GM21619 (cell line): ENCODE results near the gene GRSF1.
"Not testable (repeated sequence)": the region's sequence is repeated elsewhere in the genome, so short reads cannot be mapped to it uniquely, and the experiment has no call there.

Experiments
- ATAC-seq: cut with Tn5 transposase; IDR thresholded peaks from one replicate; pipeline ENCODE4 v1.9.1; 2021; ENCODE audit not compliant: unreplicated experiment

GRSF1 gene

DNA sequence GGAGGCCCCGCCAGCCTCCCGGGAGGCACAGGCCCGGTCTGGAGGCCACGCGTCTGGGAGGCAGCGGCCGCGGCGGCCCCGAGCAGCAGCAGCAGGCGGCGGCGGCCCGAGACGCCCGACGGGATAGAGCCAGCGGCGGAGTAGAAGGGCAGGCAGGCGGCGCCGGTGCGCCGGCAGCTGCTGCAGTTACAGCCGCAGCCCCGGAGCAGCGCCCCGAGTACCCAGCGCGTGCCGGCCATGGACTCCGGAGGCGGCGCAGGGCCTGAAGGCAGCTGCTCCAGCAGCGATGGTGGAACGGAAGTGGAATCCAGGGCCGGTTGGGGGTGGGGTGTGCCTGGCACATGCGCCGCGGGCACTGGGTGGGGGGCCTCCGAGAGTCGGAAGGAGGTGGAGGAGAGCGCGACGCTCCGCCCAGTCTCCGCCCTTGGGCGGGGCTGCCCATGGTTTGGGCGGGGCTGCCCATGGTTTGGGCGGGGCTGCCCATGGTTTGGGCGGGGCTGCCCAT is at the start of gene GRSF1:
Gene GRSF1 (minus strand): TSS at position 302 of the 505 bp plus-strand sequence. CDS start 63 bp downstream, at position 239.
- ATAC-seq = peak; percentile 60

DNA sequence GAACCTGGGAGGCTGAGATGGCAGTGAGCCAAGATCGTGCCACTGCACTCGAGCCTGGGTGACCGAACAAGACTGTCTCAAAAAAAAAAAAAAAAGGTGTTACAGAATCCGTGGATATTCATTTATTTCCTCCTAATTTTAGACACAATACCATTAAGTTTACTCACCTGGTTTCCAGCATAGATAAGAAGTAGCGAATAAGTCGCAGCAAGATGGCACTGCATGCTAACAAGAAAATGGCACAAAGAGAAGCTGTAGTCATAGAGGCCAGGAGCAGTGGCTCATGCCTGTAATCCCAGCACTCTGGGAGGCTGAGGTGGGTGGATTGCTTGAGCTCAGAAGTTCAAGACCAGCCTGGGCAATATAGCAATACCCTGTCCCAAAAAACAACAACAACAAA is 45.5 kb upstream of the GRSF1 start:
- ATAC-seq = no peak

- ATAC-seq = no peak
Measured at GRCh38 chr4:70880739-70881138, 41.0 kb upstream of the GRSF1 start.

DNA sequence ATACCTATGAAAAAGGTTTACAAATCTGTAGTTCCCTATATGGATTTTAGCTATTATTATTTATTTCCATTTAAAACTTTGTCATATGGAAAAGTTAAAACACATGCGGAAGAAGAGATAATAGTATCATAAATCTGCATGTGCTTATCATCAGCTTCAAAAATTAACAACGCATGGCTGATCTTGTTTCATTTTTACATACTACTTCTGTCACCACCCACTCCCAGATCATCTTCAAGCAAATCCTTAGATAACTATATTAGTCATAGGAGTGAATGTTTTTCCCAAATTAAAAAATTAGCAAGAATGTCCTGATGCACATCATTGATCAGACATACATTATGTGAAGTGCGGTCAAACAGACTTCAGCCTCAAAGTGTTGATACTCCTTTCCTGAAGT is 37.9 kb upstream of the GRSF1 start:
- no peak for ATAC-seq

DNA sequence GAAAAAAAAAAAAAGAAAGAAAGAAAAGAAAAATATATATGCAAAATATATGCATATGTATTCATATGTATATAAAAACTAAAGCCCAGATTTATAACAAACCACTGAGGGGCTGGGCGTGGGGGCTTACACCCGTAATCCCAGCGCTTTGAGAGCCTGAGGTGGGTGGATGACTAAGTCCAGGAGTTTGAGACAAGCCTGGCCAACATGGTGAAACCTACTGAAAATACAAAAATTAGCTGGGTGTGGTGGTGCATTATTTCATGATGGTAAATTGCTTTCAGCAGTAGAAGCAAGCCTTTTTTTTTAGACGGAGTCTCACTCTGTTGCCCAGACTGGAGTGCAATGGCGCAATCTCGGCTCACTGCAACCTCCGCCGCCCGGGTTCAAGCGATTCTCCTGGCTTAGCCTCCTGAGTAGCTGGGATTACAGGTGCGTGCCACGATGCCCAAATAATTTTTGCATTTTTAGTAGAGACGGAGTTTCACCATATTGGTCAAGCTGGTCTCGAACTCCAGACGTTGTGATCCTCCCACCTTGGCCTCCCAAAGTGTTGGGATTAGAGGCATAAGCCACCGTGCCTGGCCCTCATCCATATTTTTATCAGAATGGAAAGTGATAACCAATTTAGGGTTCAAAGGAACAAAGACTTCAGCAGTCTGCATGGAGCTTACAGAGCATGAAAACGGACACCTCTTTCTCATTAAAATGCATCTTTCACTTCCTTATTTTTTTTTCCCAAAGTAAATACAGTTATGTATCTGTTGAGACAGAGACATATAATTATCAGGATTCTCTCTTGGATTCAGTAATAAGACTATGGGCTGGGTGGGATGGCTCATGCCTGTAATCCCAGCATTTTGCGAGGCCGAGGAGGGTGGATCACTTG is 34.8 kb upstream of the GRSF1 start:
- ATAC-seq = peak; percentile 68

GRCh38 chr4:70873216-70873615 is 33.5 kb upstream of the GRSF1 start:
- ATAC-seq = no peak

DNA sequence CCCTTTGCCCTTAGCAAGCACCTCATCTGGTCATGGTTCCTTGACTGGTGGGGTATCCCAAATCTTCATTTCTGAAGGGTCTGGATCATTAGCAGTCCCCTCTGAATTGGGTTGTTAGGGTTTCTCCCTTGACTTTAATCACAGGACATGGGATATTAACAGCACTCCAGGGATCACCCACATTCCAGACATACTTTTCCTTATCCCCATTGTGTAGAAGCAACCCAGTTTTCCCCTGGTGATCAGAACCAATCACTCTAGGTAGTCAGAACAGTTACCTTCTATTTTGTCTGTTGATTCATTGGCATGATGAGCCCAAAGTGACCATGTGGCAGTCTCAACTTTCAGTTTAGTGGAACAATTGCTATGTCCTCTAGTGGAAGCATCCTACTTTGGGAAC is 29.1 kb upstream of the GRSF1 start:
- ATAC-seq = no peak

DNA sequence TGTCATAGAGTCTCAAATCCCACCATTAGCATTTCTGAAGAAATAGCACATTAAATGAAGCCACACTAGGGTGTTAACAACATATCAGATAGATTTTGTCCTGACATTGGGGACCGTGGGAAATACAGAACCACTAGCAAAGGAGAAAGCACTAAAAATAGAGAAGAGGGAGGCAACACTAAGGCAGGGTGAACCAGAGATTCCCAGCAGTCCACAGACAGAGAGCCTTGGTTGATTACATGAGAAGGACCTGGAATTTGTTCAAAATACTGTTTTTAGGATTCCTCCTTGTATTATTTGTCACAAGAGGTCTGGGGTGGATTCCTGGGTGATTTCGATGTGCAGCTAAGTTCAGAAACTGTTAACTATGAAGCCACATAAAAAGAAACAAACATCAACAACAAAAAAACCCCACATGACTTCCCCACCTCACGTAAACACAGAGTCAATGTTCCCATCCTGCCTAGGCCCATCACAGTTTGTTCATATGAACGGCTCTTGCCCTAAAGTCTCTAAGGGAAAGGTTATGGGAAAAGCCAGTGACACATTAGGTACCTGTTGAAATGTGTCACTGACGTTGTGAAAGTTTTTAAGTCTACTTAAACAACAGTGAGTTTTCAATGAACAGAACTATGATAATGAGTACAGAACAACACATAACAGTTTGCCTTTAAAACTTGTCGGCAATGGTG is 23.6 kb upstream of the GRSF1 start:
- ATAC-seq = peak; percentile 88

DNA sequence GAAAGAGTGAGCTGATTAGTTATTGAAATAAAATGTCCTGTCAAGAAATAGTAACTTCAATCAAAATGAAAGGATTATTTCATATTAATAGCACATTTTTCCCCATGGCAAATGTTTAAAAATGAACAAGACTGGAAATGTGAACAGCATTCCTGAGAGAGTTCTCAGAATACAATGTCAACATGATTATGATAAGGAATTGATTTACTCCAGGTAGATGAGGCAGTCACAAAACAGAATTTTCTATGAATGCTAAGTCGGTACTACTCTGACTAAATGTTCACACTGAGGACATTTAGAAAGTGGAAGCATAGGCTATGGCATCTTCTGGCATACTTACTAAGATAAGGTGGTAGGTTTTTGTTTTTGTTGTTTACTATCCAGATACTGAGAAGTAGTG is 19.4 kb upstream of the GRSF1 start:
- no peak for ATAC-seq

GRCh38 chr4:70858454-70858853 is 18.8 kb upstream of the GRSF1 start:
- ATAC-seq = no peak

DNA sequence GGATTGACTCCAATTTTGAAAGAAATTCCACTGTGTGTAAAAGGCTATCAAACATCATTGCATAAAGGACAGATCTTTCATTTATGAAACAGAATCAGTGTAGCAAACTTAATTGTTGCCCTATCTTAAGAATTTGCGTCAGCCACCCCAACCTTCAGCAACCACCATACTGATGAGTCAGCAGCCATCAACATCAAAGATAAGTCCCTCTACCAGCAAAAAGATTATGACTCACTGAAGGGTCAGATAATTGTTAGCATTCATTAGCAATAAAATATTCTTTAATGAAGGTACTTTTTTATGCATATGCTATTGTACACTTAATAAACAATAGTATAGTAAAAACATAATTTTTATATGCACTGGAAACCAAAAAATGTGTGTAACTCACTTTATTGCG is 15.8 kb upstream of the GRSF1 start:
- no peak for ATAC-seq

DNA sequence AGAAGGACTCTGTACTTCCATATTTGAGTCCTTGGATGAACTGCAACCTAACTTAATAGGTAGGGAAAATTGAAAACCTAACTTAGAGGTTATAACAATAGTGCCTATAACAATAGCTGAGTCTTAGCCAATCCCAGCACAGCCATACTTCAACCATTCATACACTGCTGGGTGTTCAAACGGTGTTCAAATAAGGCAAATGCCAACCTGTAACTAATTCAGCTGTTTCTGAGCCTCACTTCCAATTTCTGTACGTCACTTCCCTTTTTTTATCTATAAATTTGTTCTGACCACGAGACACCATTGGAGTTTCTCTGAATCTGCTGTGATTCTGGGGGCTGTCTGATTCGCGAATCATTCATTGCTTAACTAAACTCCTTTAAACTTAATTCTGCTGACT is 9.6 kb upstream of the GRSF1 start:
- ATAC-seq = no peak

- no peak for ATAC-seq
Measured at GRCh38 chr4:70844180-70844579, 4.5 kb upstream of the GRSF1 start.

GRCh38 chr4:70842761-70843435 is 3.2 kb upstream of the GRSF1 start:
- peak; percentile 26 for ATAC-seq

DNA sequence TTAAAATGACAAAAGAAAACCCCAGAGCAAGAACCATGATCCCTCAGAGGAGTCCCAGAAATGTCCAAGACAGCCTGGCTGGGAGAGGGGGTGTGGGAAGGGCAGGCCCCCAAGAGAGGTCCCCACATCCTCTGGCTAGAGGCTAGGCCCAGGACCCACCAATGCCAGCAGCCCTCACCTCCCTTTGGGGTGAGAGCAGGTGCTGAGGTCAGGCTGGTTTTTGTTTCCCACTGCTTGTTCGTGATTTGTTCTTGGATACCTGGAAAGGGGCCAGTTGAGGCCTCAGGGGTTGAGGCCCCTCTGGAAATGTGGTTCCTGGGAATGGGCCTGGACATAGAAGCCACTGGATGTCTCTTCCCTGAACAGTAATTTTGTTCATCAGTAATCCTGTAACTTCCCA is 2.3 kb upstream of the GRSF1 start:
- ATAC-seq = no peak

GRCh38 chr4:70841211-70841610 is 1.5 kb upstream of the GRSF1 start:
- no peak for ATAC-seq

- ATAC-seq = not testable (repeated sequence)
Measured at GRCh38 chr4:70840631-70841030, 941 bp upstream of the GRSF1 start.

- ATAC-seq = not testable (repeated sequence)
Measured at GRCh38 chr4:70840137-70840536, 447 bp upstream of the GRSF1 start.

DNA sequence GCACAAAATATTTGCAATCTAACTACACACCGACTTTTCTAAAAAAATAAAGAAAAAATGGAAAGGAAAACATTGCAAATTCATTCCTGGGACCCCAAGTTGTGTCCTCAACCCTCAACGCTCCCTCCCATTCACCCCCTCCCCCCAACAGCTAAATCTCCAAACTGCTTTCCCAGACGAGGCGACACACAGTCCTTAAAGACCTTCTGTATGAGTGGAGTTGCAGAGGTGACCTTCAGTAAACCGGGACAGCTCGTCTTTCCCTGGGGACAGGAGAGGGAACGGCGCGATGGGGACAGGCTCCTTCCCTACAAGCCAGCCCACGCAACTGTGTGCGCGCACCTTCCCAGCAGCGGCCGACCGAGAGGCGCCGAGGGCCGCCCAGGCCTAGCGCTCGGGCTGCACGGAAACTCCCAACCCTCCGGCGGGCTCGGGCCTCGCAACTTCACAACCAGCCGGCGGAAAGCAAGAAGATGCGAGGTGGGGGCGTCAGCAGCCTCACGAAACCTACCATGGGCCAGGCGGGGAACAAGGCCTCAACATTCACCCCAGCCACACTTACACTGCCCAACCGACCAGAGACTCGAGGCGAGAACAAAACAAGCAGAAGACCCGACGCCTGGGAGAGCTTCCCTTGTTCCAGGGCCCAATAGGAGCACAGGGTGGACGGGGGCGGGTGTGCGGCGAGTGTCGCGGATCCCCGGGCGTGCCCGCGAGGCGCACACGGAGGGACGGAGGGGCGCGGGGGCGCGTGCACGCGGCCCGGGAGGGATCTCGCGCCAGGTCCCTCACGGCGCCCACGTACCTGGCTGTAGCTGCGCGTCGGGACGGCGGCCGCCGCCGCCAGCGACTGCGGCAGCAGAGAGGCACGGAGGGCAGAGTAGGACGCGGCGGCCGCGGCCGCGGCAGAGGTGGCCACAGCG is 763 bp downstream of the GRSF1 start:
- peak; percentile 48 for ATAC-seq

DNA sequence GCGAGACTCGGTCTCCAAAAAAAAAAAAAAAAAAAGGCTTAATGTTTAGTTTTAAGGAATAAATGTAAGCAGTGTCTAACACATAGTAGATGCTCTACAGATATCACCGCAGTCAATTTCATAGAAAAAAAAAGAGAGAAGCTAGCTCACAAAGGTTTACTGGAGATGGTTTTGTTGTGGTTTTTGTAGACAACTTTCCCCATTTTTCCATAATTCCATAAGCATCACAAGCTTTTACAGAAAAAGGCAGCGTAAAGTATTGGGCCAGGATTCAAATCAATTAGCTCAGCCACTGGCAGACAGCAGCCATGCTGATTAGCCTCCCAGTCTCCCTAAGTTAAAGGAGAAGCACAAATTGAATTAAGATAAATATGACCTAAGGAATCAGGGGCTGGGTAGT is 1.5 kb downstream of the GRSF1 start:
- no peak for ATAC-seq
